Embryonic facial prominence (tissue), 1 donor: Measurements from ENCODE around the gene FARP1.

Source experiments
- DNase-seq: peaks from one replicate; pipeline ENCODE4 v3.0.0-alpha.2; 2016; ENCODE audit errors: extremely low spot score

FARP1 gene

GRCh38 chr13:98504371-98504963, 361.6 kb downstream of the FARP1 start:
- no peak for DNase-seq
